Subcutaneous adipose tissue (tissue), 4 donors: ENCODE data around the gene CHRM5. TPM values are rescaled to one million over a fixed set of nuclear protein-coding genes. Genes with fewer than 3 reads are reported as not detected.

Experiments used
- total RNA-seq, 4 donors: library from RNA; depleted of rRNA; stranded (reverse); fragments of >200 nt; gene quantifications; one replicate each; pipeline ENCODE4 v1.1.0, GENCODE V29; 2016
- TF ChIP-seq, protein P1 (sequence below): fragments of 450-650 bp; IDR thresholded peaks from one replicate; pipeline ENCODE4 v1.5.1; 2016; ENCODE audit warnings: low read depth, mild to moderate bottlenecking, control low read depth, antibody characterized with exemption, moderate library complexity

Gene CHRM5
- total RNA-seq, 4 donors from 2014 or later, result not detected

DNA sequence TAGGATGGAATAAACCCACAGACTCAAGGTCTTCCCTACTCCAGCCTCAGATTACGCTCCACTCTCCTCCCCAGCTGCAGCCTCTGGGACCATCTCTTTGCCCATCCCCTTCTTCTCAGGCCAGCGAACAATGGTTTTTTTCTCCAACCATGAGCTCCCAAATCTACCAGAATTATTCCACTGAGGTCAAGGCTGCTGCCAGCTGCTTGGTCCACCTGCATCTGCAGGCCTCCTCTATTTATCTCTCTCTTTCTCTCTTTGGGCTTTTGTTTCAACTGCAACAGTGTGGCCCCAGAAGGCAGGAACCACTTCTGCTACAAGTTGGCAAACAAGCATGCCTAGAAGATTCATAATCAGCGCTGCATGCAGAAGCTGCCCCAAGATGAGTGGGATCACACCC lies 19.1 kb downstream of the CHRM5 start:
- TF ChIP-seq, protein P1, sequence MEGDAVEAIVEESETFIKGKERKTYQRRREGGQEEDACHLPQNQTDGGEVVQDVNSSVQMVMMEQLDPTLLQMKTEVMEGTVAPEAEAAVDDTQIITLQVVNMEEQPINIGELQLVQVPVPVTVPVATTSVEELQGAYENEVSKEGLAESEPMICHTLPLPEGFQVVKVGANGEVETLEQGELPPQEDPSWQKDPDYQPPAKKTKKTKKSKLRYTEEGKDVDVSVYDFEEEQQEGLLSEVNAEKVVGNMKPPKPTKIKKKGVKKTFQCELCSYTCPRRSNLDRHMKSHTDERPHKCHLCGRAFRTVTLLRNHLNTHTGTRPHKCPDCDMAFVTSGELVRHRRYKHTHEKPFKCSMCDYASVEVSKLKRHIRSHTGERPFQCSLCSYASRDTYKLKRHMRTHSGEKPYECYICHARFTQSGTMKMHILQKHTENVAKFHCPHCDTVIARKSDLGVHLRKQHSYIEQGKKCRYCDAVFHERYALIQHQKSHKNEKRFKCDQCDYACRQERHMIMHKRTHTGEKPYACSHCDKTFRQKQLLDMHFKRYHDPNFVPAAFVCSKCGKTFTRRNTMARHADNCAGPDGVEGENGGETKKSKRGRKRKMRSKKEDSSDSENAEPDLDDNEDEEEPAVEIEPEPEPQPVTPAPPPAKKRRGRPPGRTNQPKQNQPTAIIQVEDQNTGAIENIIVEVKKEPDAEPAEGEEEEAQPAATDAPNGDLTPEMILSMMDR, result no peak

DNA sequence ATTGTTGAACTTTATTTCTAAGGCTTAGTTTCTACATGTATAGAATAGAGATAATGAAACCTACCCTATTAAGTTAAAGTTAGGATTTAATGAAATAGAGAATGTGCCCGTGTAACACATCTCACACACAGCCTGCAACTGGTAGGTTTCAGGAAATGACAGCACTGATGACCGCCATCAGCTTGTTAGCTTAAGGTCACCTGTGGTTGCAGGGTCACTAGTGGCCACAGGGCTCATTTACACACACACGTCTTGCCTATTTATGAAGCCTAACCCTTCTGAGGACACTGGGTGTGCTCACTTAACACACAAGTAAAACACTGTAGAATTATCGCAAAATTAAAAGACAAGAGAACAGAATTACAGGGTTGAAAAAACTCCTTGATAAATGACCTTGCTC lies 20.1 kb downstream of the CHRM5 start:
- TF ChIP-seq, protein P1, result no peak

DNA sequence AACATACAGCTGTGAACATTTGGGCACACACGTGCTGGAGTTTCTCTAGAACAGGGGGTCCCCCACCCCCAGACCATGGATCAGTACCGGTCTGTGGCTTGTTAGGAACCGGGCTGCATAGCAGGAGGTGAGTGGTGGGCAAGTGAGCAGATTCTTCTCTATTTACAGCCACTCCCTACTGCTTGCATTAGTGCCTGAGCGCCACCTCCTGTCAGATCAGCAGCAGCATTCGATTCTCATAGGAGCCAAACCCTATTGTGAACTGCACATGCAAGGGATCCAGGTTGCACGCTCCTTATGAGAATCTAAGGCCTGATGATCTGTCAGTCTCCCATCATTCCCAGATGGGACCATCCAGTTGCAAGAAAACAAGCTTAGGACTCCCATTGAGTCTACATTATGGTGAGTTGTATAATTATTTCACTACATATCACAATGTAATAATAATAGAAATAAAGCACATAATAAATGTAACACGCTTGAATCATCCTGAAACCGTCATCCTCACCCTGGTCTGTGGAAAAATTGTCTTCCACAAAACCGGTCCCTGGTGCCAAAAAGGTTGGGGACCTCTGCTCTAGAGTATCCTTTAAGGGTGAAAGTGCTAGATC lies 25.8 kb downstream of the CHRM5 start:
- TF ChIP-seq, protein P1, result no peak

DNA sequence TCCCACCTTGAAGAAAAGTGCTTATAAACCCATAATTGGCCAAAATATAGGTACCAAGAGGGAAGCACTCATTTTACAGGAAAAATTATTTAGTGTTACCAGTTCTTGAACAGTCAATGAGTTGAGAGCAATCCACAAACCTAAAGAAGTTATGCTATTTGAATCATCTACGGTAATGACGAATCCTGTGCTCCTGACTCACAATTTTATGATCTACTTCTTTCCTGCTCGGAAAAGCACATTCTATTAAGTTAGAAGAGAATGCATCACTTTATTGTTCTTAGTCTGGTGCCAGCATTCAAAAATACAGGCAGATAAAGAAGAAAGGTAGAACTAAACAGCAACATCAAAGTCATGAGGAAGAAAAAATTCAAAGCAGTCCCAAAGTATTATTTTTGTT lies 33.2 kb downstream of the CHRM5 start:
- TF ChIP-seq, protein P1, result no peak

DNA sequence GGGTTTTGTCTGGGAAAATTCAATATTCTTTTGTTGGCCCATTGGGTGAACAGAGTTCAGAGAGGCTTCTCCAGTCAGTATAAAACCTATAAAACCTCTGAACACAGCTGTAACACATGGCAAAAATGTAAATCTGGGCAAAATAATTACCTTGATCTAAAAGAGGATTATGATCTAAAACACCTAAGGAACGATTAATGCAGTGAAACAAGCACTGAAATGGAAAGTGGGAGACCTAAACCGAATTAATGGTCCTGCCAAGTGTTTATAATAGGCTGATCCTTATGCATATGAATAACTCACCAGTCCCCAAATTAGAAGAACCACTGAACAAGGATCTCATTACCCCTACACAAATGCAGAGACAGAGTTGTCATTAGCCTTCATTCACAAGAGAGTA lies 38.1 kb downstream of the CHRM5 start:
- TF ChIP-seq, protein P1, result no peak

DNA sequence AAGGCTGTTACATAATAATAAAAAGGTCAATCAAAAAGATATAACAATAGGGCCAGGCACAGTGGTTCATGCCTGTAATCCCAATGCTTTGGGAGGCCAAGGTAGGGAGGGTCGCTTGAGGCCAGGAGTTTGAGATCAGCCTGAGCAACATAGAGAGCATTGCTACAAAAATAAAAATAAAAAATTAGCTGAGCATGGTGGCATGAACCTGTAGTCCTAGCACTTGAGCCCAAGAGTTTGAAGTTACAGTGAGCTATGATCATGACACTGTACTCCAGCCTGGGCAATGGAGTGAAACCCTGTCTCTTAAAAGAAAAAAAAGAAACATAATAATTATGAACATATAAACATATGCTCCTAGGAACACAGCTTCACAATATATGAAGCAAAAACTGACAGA lies 41.4 kb downstream of the CHRM5 start:
- TF ChIP-seq, protein P1, result no peak

DNA sequence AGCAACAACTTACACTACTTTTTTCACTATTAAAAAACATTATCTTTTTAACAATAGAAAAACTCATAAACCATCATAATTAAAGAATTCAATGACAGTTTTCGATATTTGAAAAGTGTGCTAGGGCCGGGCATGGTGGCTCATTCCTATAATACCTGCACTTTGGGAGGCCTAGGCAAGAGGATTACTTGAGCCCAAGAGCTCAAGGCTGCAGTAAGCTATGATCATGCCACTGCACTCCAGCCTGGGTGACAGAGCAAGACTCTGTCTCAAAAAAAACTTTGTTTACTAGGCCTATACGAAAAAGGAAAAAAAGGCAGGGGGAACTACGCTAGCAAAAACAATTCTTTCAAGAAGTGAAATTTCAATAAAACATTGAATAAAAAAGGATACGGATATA lies 42.6 kb downstream of the CHRM5 start:
- TF ChIP-seq, protein P1, result no peak
